GM19193 (cell line): ENCODE data around the gene ACBD6.

ENCODE experiments used
- POLR2A ChIP-seq: IDR thresholded peaks from 4 replicates; pipeline ENCODE4 v1.6.1; 2011; ENCODE audit not compliant: insufficient read depth, insufficient read length; ENCODE audit errors: extremely low read depth

Gene ACBD6

DNA sequence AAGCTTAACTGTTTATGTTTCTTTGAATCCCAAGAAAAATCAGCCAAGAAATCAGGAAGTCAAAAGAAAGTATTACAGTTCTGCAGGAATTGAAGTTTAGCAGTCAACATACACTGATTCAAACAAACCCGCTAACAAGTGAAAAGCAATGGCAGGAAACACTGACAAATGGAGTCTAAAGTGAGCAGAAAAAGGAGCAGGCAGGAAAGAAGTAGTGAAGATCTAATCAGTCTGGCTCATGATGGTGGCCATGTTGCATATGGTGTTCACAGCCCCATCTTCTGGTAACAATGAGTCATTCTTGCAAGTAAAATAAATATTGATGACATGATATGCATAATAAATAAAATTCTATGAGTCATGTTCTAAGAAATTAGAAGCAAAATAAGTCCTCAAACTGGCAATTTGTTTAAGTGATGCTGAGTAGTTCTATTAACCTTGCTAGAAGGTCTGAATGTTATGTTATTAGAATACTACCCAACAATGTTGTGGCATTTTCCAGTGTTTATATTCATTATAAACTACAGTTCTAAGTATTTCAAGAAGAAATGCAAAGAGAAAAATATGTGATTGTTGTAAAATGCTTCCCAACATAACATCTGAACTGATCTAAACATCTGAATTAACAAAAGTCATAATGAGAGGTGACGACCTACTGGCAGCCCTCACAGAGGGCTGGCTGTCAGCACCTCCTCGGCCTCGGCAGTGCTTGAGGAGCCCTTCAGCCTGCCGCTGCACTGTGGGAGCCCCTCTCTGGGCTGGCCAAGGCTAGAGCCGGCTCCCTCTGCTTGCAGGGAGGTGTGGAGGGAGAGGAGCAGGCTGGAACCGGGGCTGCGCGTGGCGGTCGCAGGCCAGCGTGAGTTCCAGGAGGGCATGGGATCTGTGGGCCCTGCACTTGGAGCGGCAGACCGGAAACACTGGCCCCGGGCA is 5.7 kb upstream of the ACBD6 start:
- TF ChIP-seq POLR2A, result no peak

DNA sequence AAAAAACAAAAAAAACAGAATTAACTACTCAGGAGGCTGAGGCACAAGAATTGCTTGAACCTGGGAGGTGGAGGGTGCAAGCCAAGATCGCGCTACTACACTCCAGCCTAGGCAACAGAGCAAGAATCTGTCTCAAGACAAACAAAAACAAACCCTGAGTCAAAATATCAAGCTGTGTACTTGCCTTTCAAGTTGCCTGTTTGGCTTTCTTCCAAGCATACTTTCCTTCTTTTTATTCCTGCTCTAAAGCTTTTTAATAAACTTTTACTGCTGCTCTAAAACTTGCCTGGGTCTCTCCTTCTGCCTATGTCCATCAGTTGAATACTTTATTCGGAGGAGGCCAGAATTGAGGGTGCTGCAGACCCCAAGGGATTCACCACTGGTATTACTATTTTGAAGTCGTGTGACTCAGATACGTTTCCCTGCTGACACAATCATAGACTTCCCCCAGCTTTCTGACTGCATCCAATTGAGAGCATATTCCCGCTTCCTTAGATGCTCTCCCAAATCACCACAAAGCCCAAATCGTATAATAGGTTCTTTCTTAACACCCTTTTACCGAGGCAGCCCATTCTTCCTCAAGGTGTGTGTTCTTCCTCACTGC is 3.5 kb upstream of the ACBD6 start:
- TF ChIP-seq POLR2A, result no peak

DNA sequence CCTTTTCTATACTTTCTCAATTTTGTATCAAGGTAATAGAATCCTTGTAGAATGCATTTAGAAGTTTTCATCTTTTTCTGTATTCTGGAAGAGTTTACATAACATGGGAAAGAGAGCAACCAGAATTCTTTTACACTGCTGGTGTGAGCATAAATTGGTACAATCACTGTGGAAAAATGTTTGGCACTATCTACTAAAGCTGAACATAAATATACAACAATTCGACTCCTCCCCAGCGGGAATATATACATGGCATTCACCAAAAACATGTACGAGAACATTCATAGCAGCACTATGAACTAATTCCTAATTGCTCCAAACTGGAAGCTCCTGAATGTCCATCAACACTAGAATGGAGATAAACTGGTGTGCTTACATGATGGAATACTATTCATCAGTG is 1.8 kb upstream of the ACBD6 start:
- no peak for TF ChIP-seq POLR2A

DNA sequence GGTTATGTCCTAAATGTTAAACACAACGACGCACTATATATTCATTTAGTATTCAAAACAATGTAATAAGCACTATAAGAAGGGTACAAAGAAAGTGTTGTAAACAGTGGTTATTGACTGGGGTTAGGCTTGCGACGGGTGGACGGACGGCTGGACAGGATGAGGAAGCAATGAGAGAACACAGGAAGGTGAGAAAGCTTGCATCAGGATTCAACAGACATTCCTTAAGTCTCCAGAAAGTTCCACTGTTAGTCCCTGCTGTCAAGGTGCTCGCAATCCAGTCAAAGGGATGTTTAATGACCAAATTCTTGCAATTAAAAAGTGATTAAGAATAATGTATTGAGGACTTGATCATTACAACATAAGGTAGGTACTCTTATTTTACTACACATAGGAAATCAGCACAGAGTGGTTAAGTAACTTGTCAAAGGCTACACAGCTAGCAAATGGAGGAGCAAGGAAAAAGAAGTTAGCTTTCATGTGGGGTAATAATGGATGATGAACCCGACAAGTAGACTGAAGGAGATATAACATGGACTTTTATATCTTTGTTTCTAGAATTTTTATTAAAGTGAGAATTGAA is 994 bp upstream of the ACBD6 start:
- no peak for TF ChIP-seq POLR2A

DNA sequence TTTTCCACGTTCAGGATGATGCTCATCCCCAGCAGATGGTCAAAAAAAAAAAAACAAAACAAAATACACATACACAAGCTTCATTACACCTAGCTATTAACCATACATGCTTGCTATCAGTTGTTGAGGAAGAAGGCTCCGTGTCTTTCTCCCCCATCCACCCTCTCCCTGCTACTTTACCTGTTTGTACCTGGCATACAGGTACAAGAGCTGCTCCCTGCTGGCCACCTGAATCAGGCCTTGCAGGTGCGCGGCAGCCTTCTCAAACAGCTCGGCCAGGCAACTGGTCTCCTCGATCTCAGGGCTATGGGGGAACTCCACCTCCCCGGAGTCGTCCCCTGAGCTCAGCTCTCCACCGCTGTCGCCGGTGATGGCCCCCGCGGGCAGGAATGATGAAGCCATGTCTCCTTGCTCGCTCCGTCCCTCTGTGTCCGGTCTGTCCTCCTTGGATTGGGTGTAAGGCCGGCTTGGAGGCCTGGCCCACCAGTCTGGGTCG is 464 bp downstream of the ACBD6 start:
- no peak for TF ChIP-seq POLR2A

DNA sequence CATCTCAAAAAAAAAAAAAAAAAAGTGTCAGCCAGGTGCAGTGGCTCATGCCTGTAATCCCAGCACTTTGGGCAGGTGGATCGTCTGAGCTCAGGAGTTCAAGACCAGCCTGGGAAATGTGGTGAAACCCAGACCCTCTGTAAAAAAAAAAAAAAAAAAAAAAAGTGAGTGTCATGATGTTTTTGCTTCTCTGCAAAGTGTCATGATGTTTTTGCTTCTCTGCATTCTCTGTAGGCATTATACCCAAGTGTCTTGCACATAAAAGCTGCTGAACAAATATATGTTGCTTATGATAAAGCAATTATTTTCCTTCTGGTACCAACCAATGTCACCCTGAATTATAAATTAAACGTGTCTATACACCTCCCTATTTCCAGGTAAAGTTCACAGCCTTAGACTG is 1.7 kb downstream of the ACBD6 start:
- no peak for TF ChIP-seq POLR2A

DNA sequence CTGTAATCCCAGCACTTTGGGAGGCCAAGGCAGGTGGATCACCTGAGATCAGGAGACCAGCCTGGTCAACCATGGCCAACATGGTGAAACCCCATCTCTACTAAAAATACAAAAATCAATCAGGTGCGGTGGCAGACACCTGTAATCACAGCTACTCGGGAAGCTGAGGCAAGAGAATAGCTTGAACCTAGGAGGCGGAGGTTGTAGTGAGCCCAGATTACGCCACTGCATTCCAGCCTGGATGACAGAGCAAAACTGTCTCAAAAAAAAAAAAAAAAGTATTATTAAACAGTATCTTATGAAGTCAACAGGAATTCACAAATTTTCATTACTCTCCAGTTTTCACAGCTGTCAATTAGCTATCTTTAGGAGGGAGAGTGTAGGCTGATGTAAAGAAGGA is 3.8 kb downstream of the ACBD6 start:
- no peak for TF ChIP-seq POLR2A

DNA sequence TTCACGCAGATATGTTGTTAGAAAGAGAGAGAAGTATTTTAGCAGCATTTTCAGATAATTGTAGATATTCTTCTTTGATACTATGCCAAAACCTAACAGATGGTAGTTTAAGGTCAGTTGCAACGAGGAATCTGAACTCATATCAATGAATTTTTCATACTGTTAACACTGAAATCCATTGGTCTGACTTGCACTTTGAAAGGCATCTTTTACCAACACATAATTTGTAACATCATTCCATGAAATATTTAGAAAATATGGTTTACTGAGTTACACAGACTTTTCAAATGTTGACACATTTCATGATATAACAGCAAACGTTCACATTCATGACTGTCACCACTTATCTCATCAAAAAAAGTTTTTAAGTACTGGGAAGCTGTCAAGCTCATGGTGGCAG is 4.6 kb downstream of the ACBD6 start:
- no peak for TF ChIP-seq POLR2A

DNA sequence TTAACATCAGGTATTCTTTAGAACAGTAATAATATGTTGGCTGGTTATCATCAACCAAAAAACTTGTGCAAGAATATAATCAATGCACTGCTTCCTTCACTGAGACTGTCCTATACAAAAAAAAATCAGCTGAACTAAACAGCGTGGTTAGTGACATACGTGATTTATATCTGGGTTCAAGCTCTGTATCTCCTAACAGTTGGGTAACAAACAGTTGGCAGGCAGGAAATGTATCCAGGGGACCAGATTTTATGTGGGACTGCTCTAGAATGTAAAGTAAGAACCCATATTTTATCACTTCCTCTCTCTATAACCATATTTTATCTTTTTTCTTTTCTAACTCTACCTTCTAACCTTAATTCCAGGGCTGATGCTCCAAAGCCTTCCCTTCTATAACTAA is 8.0 kb downstream of the ACBD6 start:
- TF ChIP-seq POLR2A, result no peak

DNA sequence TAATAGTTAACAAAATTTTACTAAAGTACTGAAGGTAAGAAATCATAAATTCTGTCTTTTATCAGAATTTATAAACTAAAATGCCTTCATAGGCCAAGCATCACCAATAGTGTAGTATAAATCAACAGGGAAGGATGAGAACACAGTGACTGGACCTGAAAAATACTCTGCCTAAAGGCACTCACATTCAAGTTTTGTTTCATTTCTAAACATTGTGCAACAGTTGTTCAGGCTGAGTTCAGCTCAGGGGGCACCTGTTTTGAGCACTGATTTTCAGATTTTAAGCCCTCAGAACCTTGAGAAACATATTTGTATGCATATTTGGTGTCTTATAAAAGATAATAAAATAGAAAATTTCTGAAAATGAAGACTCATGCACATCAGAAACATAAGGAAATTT is 12.4 kb downstream of the ACBD6 start:
- TF ChIP-seq POLR2A, result no peak

DNA sequence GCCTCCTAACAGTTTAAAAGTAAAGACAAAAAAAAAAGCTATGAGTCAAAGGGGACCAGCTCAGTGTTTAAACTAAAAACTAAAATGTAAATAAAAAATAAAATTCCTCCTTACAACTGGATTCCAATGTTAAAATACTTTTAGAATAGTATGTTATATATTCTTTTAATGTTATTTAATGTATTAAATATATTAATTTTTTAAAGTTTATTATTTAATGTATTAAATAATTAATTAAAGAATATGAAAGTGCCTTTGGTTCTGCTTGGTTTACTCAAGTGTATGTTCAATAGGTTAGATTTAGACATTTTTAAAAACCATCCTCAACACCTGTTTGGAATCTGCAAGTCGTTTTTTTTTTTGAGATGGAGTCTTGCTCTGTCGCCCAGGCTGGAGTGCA is 13.1 kb downstream of the ACBD6 start:
- no peak for TF ChIP-seq POLR2A

DNA sequence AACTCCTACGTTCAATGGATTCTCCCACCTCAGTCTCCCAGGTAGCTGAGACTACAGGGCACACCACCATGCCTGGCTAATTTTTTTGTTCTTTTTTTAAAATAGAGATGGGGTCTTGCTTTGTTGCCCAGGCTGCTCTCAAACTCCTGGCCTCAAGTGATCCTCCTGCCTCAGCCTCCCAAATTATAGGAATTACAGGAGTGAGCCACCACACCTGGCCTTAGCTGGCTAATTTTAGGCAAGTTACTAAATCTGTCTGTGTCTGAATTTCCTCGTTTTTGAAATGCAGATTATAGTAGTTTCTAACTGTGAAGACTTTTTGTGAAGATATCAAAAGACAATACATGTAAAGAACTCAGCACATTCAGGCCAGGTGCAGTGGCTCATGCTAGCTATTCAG is 13.7 kb downstream of the ACBD6 start:
- no peak for TF ChIP-seq POLR2A

DNA sequence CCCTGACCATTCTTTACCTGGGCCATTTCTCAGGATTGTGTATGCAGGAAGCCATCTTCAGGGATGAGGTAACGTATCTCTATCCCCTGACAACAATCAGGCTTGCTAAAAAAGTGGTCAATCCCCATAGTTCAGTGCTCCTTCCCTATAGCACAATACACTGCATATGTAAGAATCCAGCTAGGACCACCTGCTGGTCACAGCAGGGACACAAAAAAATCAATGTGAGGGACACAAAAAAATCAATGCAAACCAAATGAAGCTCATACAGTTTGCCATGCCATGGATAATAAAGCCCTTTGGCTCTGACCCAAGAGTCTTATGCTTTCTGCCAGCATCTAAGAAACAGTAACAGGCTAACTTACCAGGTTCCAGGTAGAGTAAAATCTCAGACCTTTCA is 16.3 kb downstream of the ACBD6 start:
- TF ChIP-seq POLR2A, result no peak

DNA sequence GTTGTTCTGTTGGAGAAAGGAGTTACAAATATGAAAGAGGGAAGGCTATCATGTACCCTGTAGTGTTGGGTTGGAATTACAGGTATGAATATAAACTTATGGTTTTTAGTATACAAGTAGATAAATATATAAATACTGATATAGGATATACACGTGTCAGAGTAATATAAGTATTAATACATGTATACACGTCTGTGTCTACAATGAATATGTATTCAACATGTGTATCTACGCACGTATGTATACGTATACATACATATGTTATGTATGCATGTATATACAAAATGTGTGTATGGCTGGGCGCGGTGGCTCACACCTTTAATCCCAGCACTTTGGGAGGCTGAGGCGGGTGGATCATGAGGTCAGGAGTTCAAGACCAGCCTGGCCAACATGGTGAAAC is 17.9 kb downstream of the ACBD6 start:
- TF ChIP-seq POLR2A, result no peak

DNA sequence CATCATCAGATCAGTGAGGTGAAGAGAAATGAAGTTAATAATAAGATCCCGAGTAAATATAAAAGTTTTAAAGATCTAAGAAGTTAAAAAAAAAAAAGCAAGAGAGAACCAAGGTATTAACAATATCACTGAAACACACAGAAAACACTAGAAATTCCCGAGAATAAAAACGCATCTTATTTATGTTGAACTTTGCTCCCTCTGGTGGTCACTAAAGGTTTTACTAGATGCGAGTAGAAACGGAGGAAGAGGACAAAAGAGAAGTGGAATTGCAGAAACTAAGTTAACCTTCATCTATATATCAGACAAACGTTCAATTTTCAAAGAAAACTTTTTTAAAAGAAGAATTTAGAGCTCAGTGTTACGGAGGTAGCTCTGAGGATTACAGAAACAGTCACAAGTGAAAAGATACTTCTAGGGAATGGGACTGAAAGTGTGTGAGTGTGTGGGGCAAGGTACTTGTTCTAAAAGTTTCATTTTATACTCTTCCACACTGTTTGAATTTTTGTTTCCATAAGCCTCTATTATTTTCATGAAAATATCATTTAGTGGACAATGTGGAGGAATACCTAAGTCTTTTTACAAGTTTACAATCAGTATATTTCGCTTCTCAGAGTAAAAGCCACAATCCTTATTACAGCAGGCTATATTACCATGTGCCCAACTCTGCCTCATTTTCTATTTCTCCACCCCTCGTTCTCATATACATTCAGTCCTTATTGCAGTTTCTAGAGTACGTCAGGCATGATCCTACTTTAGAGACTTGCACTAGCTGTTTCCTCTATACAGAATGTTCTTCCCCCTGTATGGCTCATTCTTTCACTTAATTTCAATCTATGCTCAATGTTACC is 19.7 kb downstream of the ACBD6 start:
- TF ChIP-seq POLR2A, result no peak
